GM19455 (cell line): ENCODE data around the gene SATB2.

Experiments
- ATAC-seq: cut with Tn5 transposase; IDR thresholded peaks from one replicate; pipeline ENCODE4 v1.9.1; 2021; ENCODE audit not compliant: unreplicated experiment

Gene SATB2

DNA sequence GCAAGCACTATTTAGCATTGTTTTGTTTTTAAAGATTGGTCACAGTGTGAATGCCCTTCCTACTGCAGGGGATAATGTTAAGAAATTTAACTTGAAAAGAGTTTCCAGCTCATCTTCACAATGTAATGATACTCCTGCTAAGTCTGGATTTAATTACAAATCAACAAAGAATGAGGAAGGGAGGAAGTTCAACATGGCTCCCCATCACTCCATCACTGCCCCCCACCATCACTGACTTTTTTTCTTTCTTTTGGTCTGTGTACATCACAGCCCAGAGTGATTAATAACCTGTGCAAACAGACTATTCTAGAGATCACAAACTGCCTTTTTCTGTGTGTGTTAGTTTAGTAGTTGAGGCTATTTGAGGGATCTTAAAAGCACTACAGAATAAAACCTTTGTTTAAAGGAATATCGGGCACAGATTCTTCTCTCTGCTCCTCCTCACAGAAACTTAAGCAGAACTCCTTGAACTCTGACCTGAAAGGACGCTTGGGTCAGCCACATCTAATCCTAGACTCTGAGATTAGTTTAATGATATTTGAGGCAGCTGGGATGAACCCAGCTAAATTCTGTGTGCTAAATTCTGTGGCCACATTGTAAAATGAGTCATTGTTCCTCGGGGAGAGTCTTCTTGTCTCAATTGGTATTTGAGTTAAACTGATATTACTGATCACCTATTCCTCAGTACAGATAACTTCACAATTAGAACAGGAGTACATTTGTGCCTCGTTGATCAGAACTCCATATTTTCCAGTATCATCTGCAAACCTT lies 47.8 kb downstream of the SATB2 start:
- no peak for ATAC-seq

DNA sequence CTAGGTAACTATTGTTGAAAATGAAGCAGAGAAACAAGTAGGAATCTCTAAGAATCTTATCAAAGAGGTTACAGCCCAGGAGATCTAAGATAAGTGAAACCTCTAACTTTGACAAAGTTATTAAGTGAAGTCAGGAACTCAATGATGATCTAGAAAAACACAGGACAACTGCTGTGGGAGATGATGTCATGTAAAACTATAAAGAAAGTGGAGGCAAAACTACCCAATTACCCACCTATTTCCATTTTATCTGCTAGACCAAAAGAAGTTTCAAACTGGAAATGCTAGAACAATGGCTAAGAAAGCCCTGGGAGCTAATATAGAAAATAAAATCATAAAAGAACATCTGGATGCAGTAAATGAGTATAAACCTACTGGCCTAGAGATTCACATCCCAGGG lies 50.3 kb downstream of the SATB2 start:
- no peak for ATAC-seq

DNA sequence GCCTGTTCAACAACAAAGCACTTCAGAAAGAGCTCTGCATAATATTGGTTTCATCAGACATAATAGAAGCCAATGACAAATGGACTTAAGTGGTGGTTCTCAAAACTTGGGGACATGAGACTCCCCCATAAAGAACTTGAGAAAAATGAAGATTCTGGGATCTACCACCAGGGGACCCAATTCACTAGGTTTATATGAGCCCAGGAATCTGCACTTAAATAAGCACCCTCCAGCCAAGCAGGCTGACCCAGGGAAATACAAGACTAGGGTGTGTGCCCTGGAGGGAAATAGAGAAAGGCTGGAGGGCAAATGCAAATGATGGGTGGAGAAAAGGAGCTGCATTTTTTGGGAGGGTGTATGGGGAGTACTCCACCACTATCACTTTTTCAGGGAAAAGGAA lies 52.5 kb downstream of the SATB2 start:
- no peak for ATAC-seq

- ATAC-seq, result no peak
Measured at GRCh38 chr2:199404841-199405240, 52.9 kb downstream of the SATB2 start.

DNA sequence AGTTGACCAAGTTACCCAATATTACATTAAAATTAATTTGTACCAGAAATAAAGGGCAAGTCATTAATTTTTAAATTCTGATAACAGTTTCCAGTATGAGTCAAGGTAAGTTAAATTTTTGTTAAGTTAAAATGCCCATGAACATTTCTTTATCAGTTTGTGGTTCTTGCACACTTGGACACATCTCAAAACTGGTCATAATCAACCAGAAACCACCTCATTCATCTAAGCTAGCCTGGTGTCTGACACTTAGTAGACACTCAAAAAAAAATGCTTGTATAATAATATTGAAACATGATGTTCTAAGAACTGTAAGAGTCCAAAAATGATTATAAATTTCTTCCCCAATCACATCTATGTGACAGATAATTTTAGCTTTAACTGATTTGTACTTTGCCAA lies 62.4 kb downstream of the SATB2 start:
- no peak for ATAC-seq

DNA sequence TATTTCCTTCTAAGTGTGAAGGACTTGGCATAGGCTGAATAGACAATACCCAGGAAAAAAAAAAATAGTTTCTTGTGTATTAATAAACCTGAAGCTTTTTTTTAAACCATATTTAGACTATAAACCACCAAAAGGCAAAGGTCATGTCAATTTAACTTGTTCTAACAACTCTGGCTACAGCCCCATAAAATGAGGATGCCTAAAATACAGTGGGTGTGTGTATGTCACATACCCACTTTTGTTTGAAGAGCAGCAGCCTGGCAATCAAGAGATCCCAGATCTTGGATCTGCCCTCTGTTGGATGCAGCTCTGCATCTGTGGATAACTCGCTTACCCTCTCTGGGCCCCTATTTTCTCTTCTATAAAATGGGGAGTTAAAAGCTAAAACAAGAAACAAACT lies 65.4 kb downstream of the SATB2 start:
- no peak for ATAC-seq

DNA sequence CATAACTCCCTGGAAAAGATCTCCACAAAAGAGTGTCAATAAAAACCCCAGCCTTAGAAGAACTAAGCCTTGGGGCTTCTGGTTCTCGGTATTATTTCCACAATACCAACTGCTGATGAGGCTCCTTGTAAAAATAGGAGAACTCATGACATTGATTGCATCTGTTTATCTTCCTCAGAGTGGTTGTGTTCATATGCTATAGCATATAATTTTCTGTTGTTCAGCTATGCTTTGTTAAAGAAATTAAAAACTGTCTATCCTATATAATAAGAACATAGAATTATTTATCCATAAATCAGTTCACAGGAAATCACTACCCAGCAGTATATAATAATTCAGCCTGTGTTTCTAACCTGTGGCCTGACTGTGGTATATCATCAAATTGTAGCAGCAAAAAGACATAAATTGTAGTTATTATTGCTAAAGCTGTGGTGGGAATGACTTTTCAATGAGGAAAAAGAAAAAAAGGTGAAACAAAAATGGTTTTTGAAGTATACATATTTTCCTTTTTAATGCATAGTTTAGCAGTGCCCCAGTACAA lies 68.9 kb downstream of the SATB2 start:
- ATAC-seq, result no peak

- no peak for ATAC-seq
Measured at GRCh38 chr2:199384043-199384442, 73.7 kb downstream of the SATB2 start.

DNA sequence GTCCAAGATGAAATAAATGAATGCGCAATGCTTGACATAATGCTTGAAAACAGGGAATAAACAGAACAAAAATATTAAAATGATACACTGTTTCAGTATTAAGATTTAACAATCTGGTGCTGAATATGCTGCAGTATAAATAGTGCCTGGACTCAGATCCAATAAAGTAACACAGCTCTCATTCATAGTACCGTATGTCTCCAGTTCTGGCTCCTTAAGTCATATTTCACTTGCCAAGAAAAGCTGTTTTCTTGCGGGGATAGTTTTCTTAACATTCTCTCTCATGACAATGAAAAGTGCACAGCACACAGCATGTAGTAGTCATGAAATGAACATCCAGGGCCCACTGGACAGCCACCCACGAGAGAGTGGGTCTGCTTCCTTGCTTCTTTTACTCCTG lies 74.7 kb downstream of the SATB2 start:
- no peak for ATAC-seq

DNA sequence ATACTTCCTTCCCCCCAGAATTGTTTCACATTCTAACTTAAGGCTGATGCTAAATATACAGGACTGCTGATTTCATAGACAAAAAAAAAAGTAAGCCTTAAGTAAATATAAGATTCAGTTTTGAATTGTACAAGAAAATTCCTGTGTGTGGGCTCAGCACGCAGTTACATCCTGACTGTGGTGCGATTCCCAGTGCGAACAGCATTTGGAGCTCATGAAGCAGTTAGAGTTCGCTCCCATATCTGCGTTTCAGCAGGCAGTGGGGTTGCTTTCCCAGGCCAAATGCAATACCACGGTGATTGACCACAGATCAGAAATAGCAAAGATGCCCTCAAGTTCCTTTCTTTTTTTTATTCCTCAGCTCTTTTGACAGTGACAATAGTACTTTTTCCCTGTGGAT lies 75.6 kb downstream of the SATB2 start:
- ATAC-seq, result no peak

DNA sequence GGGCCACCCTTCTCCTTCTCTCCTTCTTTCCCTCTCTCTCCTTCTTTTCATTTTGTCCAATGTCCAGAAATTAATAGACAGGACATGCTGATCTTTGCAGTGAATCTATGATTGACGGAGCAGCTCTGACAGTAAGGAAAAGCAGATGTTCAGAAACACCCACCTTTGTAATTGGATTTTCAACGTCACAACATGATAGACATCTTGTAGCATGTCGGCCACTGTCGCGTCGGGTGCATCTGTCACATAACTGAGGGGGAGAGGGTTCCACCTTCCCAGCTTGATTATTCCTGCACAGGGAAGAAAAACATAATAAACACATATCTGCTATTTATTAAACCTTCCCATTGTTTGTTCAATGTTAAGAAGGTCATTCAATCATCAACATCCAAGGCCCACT lies 76.2 kb downstream of the SATB2 start:
- ATAC-seq, result no peak

- no peak for ATAC-seq
Measured at GRCh38 chr2:199378948-199379650, 78.6 kb downstream of the SATB2 start.

GRCh38 chr2:199370150-199370780 lies 87.5 kb downstream of the SATB2 start:
- no peak for ATAC-seq

DNA sequence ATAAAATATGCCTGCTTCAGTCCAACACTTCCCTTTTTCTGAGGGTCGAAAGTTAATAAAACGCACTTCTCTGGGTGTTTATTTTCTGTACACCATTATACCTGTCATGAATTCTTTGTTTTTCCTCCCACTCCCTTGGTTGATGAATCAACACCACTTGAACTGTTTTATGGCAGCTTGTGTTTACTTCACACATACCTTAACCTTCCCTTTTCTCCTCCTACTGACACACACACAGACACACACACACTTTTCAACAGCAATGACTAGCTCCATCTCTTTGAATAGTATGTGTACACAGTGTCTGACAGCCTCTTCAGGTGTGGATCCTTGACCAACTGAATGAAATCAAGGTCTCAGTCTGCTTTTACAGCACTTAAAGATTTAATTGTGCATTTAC lies 91.3 kb downstream of the SATB2 start:
- ATAC-seq, result no peak

DNA sequence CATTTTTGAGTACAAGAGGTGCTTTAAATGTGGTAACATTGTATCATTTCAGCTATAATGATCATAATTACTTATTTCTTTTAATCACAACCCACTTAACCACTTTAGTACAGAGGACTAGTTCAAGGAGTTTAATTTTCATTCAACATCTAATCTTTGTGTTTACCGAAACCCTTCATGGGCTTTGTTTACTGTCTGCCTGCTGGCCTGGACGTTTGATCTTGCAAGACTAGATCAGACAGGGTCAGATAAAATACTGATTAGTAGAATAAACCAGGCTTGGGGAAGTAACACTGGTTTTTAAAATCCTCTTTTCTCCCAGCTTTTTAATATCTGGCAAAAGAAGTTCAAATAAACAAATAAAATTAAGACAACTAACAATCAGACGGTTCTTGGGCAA lies 93.6 kb downstream of the SATB2 start:
- no peak for ATAC-seq

GRCh38 chr2:199356412-199356811 lies 101.3 kb downstream of the SATB2 start:
- ATAC-seq, result no peak

DNA sequence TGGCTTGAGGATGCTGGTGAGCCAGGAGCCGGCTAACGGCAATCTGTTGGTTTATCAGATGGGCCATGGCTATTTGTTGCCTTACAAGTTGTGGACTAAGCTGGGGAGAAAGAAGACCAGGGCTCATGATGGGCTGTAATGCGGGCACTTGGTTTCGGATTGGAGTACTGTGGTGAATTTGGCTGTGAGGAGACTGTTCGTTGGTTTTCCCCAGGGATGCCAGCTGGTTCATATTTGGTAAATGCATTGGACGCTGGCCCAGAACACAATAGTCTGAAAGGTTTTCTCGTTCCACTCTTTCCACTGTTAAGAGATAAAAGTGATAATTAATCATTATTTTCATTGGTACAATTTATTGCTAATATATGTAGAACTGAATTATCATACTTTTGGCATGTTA lies 108.9 kb downstream of the SATB2 start:
- no peak for ATAC-seq

DNA sequence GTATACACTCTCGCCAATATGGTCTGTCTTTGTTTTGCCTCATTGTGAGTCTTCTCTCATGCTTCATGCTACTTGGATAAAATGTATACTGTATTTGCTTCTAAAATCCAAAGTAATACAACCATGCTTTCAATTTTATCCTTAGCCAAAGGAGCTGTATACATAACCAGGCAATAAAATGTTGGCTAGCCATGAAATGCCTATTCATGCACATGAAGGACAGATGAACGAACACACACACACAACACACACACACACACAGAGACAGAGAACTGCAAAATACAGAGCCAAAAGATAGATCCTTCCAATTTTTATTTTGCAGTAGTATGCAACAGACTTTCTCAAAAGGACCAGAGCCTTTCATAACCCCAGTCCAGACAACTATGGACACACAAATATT lies 113.7 kb downstream of the SATB2 start:
- no peak for ATAC-seq

DNA sequence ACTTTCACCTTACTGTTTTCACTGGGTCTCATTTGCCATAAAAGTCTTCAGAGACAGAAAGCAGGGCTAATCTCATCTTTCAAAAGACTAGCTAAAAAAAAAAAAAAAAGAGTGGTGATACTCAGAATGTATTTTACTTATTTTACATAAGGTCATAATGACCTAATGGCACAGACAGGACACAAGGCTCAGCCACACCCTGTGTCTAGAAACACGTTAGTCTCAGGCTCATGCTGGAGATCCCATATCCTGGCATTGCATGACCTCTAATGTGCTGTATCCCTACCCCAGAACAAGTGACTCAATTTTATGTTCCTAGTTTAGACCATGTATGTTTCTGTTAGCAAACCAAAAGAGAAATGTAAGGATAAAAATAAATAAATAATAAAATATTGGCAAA lies 115.4 kb downstream of the SATB2 start:
- ATAC-seq, result no peak

DNA sequence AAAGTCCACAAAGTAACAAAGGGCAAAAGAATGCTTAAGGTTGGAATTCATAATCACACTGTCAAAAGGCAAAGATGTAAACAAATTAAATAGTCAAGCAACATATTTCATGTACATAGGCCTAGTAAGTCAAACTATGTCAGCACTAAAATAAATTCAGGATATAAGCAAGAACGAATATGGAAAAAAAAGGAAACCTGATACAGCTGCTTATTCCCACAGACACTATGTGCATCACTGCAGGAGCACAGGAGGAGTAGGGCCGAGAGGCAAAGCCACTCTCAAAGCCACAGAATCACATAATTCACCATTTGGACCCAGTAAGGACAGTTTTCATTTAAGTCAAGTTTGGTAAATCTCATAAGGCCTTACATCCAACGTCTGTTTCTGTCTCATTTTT lies 116.6 kb downstream of the SATB2 start:
- no peak for ATAC-seq

GRCh38 chr2:199339891-199340605 lies 117.7 kb downstream of the SATB2 start:
- no peak for ATAC-seq
